Fibroblast of pulmonary artery (primary cell): ENCODE measurements around the gene AFF2.

Source experiments
- DNase-seq: peaks from one replicate; pipeline ENCODE4 v3.0.0-alpha.2; 2010; ENCODE audit warnings: low read depth
- H3K4me3 ChIP-seq: replicated peaks from 2 replicates; pipeline ENCODE4 v1.5.1; 2011; ENCODE audit warnings: low read depth, mild to moderate bottlenecking, control low read depth, low read length, moderate library complexity
- TF ChIP-seq, protein P1 (sequence below): IDR thresholded peaks from 2 replicates; pipeline ENCODE4 v1.5.1; 2011; ENCODE audit warnings: mild to moderate bottlenecking, control low read depth, low read length, inconsistent platforms; ENCODE audit errors: missing control alignments

Gene AFF2

DNA sequence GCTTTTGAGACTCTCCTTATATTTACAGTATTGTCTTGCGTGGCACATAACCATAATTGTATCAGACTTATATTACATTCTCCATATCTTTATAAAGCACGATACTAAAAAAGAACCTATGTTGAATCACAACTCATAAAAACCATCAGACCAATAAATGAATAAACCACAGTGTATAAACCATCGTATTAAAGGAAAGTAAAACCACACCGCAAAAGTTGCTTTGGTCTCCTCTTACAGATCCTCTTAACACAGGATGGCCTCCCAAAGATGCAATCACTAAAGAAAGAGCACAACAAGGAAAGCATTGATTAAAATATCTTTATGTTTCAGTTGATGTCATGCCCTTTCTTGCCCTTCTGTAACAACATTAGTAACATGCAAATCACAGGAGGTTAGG is 437.9 kb downstream of the AFF2 start:
- DNase-seq, result no peak
- no peak overlapping the region for H3K4me3 ChIP-seq
- TF ChIP-seq, protein P1, sequence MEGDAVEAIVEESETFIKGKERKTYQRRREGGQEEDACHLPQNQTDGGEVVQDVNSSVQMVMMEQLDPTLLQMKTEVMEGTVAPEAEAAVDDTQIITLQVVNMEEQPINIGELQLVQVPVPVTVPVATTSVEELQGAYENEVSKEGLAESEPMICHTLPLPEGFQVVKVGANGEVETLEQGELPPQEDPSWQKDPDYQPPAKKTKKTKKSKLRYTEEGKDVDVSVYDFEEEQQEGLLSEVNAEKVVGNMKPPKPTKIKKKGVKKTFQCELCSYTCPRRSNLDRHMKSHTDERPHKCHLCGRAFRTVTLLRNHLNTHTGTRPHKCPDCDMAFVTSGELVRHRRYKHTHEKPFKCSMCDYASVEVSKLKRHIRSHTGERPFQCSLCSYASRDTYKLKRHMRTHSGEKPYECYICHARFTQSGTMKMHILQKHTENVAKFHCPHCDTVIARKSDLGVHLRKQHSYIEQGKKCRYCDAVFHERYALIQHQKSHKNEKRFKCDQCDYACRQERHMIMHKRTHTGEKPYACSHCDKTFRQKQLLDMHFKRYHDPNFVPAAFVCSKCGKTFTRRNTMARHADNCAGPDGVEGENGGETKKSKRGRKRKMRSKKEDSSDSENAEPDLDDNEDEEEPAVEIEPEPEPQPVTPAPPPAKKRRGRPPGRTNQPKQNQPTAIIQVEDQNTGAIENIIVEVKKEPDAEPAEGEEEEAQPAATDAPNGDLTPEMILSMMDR, result no peak

- TF ChIP-seq, protein P1, result peak; percentile 23
- H3K4me3 ChIP-seq, result no peak overlapping the region
- DNase-seq, result peak; percentile 65
Observed at GRCh38 chrX:148940411-148940996, 440.1 kb downstream of the AFF2 start.

DNA sequence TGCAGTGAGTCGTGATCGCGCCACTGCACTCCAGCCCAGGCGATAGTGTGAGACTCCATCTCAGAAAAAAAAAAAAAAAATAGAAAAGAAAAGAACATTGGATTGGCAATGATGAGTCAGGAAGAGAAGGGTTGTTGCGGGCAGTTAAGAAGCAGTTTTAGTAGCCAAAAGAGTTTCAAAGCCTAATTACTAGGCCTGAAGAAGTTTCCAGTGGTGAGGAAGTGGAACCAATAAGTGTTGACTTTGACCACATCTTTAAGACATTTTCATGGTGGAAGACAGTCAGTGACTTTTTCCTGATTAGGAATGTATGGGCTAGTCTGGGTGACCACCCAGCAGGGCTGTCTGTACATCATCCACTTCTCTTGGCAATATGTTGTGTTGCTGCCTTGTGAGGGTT is 442.3 kb downstream of the AFF2 start:
- H3K4me3 ChIP-seq, result no peak overlapping the region
- TF ChIP-seq, protein P1, result no peak
- DNase-seq, result no peak

GRCh38 chrX:148947399-148947975 is 447.1 kb downstream of the AFF2 start:
- no peak overlapping the region for H3K4me3 ChIP-seq
- TF ChIP-seq, protein P1, result peak; percentile 4
- no peak for DNase-seq

DNA sequence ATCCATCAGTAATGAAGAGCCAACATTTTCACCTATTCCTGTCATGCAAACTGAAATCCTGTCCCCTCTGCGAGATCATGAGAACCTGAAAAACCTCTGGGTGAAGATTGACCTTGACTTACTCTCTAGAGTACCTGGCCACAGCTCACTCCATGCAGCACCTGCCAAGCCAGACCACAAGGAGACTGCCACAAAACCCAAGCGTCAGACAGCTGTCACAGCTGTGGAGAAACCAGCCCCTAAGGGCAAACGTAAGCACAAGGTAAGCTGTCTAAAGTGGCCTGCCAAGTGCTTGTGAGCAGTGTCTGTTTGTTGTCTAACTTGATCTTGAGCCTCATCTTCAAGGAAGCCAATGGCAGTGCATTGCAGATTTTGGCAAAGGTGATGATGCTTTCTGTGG is 455.9 kb downstream of the AFF2 start:
- no peak overlapping the region for H3K4me3 ChIP-seq
- TF ChIP-seq, protein P1, result no peak
- no peak for DNase-seq

DNA sequence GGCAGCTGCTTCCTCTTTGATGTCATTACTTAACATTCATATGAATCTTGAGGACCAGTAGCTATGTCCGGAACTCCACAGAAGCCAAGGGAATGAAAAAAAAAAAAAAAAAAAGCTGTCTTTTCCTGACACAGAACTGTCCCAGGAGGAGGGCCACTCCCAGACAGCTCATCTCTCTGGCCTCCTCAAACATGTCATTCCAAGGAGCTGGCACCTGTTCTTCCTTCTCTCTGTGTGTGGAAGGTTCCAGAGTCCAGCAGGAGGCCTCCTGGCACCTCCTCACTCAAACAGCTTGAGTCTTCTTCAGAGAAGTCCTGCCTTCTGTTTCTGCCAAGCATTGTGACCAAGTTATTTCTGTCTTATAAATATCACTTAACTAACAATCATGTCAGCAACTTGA is 458.5 kb downstream of the AFF2 start:
- H3K4me3 ChIP-seq, result no peak overlapping the region
- no peak for DNase-seq
- TF ChIP-seq, protein P1, result no peak

DNA sequence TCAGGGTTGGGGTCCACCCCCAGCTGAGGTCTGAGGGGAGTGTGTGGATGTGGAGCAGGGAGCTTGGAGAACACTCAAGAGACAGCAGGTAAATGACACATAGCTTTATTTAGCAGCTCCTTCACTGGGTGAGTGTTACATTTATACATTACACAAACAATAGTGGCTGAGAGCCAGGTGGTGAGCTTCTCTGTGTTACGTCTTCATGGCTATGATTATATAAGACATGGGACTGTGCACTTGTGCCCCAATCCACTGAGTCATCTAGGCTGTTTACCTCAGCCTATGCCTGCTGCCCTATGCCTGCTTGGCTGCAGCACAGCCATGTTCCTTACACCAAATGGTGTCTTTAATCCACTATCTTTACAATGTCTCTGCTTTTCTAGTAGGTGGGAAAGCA is 459.6 kb downstream of the AFF2 start:
- peak; percentile 70 for DNase-seq
- no peak overlapping the region for H3K4me3 ChIP-seq
- TF ChIP-seq, protein P1, result no peak
